Activated CD4-positive, alpha-beta T cell treated with anti-CD3 and anti-CD28 coated beads for 48 hours (primary cell): Measurements from ENCODE around the gene OR4E1.
"Not testable (repeated sequence)": the region's sequence is repeated elsewhere in the genome, so short reads cannot be mapped to it uniquely, and the experiment has no call there.

Experiments used
- DNase-seq: peaks from one replicate; pipeline ENCODE4 v3.0.0-alpha.2; 2020

OR4E1 gene, protein sequence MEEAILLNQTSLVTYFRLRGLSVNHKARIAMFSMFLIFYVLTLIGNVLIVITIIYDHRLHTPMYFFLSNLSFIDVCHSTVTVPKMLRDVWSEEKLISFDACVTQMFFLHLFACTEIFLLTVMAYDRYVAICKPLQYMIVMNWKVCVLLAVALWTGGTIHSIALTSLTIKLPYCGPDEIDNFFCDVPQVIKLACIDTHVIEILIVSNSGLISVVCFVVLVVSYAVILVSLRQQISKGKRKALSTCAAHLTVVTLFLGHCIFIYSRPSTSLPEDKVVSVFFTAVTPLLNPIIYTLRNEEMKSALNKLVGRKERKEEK

DNA sequence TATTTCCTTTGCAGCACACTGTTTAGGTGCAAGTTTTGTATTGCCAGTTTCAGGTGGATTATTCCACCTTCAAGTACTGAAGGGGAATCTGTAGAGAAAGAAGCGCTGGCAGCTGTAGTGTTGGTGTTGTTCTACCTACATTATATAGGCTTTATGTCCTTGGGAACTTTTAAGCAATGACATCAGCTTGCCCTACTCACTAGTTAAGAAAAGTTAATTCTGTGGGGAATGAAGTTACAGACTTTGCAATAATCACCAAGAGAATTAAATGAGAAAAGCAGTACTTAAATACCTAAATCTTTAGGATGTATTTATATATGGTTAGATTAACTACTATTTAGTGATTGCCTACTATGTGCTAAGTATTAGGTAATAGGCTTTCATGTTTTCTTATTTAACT lies at the start of gene OR4E1:
TSS of gene OR4E1 (minus strand) at position 101 of the 400 bp plus-strand sequence. CDS start 2,883 bp downstream, outside the sequence.
- no peak for DNase-seq

DNA sequence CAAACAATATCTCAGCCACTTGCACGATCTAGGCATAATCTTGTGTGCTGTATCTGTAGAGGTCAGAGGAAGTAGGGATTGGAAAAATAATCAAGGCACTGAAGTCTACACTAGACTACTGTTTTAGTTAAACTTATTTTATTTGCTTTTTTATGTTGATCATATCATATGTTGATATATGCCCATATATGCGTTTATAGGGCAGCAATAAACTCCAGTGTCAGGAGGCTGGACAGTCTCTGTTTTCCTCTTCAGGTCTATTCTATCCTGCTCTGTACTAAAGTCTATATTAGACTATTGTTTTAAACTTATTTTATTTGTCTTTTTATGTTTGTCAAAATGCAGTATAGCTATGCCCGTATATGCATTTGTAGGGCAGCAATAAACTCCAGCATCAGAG lies 47.9 kb upstream of the OR4E1 start:
- no peak for DNase-seq

DNA sequence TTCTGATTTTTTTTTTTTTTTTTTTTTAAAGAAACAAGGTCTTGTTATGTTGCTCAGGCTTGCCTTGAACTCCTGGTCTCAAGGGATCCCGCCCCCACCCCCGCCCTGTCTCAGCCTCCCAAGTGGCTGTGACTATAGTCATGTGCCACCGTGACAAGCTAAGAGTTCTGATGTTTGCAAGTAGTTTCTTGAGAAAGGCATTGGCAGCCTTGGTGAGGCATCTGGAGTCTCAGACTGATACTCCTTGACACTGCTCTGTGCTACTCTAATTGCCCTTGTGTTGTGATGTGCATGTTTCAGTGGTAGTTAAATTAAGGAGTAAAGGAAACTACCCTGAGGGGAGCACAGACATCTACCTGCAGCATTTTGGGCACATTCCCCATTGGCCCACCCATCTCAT lies 46.2 kb upstream of the OR4E1 start:
- DNase-seq, result no peak

DNA sequence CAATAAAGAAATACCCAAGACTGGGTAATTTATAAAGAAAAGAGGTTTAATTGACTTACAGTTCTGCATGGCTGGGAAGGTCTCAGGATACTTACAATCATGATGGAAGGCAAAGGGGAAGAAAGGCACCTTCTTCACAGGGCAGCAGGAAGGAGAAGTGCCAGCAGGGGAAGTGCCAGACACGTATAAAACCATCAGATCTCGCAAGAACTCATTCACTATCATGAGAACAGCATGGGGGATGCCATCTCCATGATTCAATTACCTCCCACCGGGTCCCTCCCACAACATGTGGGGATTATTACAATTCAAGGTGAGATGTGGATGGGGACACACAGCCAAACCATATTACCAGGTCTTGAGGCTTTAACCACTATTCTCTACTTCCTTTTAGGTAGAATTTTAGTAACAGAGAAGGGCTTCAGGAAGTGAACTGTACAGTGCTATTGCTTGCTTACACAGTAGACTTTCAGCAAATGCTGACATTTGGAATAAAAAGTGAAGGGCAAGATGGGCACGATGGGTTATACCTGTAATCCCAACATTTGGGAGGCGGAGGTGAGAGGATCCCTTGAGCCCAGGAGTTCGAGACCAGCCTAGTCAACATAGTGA lies 40.8 kb upstream of the OR4E1 start:
- no peak for DNase-seq

DNA sequence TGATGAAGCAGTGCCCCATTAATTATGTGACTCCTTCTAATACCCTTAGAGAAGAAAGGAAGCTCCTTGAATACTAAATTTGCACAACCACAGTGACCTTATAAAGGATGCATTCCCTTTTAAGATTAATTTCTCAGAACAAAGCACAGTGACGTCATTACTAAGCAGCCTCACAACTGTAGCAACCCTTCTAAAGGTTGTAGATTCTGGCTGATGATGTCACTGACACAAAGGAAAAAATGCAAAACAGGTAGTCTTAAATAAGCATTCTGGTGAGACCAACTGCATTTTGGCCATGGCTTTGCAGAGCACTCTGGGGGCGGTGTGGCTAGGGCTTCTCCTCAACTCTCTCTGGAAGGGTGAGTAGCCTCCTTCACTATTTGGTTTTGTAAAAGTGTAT lies 38.4 kb upstream of the OR4E1 start:
- no peak for DNase-seq

DNA sequence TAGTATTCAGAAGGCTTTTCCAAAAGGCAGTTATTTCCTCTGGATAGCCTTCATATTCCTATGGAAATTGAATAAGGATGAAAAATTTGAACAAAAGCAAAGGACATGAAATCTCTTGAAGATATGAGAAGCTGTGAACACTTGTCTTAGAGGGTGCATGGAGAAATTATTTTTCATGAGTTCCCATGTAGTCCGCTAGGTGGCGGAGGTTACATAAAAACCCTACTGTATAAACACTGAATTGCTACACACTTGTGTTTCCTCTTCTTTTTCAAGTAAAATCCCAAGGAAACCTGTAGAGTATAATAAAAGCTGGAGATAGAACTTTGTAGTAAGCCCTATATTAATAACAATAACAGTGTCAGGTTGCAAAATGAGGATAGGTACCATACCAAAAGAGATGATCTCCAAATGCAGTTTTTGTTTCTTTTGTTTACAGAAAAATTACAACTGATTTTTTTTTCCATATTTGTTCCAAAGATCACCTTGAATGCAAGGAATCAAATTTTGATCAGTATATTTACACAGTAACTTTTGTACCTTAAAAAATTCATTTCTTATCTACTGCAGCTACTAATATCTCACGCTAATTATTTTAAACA lies 37.8 kb upstream of the OR4E1 start:
- peak; percentile 27 for DNase-seq

DNA sequence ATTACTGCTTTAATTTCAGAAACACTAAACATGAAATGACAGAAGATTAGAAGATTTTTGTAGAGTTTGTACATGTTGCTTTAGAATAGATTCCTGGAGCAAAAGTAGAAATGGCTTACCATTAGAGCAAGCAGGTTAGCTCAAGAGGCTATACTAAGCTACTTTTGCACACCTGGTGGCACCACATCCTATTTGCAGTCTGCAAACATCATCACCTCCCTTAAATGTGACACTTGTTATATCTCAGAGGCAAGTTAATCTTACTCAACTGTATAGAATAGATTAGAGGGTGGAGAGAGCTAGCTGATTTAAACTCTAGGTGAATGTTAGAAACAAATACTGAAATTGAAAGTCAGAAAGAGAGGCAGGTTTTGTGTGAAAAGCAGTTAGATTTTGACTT lies 30.7 kb upstream of the OR4E1 start:
- no peak for DNase-seq

DNA sequence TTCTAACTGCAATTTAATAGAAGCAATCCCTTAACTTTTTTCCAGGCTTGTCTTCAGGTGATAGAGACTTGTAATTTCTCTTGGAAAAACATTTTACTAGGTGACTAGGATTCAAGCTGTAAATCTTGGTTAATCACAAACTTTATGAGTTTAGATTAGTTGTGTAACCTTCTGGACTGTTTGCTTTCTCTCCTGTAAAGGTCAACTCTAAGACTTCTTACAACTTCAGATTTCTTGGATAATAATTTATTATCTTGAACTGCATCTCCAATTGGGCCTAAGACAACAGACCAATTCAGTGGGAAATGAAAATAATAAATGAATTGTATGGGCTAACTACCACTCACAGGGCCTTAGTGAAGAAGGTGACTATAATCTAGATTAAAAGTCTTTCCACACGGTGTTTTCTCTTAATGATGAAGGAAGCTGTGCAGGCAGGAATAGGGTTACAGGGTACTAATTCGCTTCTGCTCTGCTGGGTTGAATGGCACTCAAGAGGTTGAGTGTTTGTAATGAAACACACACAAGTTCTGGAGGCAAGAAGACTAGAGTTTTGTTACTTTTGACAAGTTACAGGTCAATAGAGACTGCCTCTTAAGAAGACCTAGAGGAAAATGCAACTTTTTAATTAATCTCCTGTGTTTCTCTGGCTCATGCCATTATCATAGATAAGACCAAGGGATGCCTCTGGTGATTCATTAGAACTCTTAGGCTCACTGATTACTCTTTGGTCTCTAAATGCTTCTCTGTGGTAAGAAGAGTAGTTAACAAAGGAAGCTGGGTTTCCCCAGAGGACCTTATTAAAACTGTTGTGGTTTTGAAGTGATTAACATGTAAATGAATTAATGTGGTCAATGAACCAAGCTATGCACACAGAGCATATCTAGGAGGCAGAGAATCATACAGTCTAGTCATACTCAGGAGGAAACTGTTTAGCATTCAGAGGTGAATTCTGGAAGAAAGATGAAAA lies 30.0 kb upstream of the OR4E1 start:
- no peak for DNase-seq

DNA sequence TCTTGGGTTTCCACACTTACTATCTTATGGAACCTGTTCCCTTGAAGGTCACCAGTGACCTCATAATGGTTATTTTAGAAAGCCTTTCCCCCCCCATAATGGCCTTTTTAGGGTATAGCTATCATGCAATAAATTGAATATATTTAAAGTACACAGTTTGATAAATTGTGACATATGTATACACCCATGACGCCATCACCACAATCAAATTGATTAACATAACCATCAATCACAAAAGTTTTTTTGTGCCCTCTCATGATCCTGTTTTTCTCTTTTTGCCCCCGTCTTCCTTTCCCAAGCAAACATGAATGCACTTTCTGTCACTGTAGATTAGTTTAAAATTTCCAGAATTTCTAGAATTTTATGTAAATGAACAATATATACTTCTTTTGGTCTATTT lies 28.7 kb upstream of the OR4E1 start:
- no peak for DNase-seq

DNA sequence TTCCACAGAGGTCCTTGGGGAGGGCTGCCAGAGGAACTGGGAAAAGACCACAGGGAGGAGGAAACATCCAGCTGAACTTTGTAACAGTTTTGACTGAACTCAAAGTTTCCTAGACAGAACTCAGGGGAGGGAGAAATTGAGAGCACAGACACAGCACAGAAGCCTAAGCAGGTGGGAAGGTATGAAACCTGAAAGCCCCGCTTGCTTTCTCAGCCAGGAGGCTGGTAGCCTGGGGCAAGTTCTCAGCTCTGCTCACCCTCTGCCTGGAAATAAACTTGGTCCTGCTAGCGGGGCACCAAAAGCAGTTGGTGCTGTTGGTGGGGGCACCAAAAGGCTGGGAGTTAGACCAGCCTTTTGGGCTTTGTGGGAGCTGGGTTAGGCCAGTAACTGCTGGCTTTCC lies 25.9 kb upstream of the OR4E1 start:
- no peak for DNase-seq

DNA sequence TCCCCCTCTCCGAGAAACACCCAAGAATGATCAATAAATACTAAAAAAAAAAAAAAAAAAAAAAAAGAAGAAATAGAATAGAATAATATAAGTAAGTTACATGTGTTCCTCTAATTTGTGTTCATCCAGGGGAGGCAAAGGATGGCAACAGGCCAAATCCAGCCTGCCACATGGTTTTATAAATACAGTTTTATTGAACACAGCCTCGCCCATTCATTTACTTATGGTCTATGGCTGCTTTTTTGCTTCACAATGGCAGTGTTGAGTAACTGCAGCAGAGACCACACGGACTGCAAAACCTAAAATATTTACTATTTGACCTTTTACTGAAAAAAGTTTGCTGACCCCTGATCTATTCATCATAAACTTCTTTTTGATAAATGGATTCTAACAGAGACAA lies 24.9 kb upstream of the OR4E1 start:
- not testable (repeated sequence) for DNase-seq

DNA sequence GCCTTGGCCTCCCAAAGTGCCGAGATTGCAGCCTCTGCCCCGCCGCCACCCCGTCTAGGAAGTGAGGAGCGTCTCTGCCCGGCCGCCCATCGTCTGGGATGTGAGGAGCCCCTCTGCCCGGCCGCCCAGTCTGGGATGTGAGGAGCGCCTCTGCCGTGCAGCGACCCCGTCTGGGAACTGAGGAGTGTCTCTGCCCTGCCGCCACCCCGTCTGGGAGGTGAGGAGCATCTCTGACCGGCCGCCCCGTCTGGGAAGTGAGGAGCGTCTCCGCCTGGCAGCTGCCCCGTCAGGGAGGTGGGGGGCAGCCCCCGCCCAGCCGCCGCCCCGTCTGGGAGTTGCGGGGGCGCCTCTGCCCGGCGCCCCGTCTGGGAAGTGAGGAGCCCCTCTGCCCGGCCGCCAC lies 24.0 kb upstream of the OR4E1 start:
- not testable (repeated sequence) for DNase-seq

DNA sequence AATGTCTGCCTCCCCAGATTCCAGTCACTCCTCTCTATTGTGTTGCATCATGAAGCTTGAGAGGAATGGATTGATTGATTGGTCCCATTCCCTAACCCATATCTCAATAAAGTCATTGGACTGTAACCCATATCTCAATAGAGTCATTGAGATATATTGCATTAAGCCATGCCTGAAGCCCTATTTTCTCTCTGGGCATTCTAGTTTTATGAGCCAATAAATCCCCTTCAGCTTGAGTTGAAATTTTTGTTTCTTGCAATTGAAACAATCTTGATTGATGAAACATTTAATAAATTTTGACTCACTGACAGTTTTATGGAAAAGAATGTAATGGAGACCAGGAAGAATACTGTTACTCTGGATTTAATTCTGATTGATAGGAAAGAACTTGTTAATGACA lies 20.8 kb upstream of the OR4E1 start:
- DNase-seq, result no peak

DNA sequence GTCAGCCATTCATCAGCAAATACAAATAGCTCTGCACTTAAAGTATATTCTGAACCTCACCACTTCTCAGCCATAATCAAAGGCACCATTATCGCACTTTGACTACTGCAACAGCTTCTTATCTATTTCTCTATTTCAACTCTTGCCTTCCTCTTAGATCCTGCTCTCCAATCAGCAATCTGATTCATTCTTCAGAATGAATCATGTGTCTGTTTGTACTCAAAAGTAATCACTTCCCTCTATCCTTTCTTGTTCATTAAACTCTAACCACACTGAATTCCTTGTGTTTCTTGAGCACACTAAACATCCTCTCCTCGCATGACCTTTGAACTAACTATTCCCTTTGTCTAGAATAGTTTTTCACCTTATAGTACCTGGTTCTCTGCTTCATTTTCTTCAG lies 12.8 kb upstream of the OR4E1 start:
- DNase-seq, result no peak

DNA sequence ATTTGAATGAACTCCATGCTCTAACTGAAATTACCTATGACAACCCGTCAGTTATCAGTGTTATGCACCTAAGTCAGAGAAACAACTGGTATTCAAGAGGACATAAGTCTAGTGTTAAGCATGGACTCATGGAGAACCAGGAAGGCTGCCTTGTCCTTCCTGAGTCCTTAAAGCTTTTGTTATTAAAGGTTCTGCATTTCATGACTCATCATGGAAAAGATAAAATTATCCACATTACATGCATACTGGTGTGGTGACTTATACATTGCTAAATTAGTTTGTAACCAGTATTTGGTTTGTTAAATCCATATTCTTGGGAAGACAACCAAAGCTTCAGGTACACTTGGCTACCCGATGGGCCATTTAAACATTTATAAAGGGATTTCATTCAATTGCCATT lies 6.5 kb upstream of the OR4E1 start:
- no peak for DNase-seq

DNA sequence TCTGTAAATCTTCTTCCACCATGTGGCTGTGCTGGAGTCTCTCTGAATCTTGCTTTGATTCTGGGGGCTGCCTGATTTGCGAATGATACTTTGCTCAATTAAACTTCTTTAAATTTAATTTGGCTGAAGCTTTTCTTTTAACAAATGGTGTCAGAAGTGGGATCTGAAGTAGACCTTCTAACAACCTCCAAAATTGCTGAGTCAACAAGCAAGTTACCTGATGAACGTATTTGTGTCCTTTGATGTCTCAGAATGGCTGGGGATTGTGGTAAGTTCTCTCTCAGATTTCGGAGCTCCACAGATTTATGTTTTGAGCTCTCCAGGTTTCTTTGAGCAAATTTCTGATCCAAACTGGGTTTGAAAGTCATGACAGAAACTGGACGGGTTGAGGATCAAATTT lies 1.9 kb upstream of the OR4E1 start:
- DNase-seq, result no peak

DNA sequence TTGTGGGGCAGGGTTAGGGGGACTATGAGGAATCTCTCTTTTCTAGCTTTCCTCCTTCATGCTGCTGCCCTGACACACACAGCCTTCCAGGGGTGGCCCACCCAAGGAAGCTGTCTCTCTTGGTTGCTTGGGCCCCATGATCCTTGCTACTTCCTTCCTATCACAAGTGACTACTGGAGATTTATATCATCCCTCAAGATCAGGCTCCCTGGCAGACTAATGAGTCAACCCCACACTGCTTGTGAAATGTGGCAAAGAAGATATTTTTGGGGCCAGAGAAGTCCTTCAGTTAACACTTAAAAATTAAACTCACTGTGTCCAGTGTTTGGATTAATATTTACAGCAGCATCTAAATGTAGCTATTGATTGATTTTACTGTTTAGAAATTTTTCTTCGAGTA lies 1.5 kb downstream of the OR4E1 start:
- DNase-seq, result no peak

DNA sequence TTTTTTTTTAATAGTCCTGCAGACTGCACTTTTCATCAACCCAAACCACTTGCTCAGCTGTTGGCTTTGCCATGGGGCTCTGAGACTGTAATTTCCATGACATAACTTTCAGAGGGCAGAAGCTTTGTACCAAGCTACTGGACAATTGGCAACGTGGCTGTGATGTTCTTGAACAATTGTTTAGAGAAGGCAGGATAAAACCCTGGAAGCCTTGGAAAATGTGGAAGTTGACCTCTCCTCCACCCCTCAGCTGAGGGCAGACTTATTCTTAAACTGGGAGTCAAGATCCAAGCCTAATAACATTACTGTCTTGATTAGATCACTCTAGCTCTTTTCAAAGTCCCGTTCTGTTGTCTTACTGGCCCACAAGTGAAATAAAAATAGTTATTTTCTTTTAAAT lies 2.2 kb downstream of the OR4E1 start:
- DNase-seq, result no peak

DNA sequence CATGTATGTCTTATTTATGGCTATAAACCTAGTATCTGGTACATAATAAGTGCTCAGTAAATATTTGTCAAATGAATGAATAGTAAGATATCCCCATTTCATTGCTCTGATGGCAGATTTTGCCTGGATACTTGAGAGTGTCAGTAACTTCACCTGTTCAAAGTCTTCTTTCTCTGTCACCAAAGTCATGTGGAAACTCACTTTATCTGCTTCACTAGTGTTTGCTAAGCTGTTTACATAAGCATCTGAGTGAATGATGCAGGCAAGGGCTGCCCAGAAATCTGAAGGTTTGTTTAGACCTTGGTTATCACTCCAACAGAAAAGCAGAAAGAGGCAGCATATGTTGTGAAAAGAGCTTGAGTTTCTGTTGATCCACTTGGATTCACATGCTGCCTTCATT lies 4.3 kb downstream of the OR4E1 start:
- no peak for DNase-seq

DNA sequence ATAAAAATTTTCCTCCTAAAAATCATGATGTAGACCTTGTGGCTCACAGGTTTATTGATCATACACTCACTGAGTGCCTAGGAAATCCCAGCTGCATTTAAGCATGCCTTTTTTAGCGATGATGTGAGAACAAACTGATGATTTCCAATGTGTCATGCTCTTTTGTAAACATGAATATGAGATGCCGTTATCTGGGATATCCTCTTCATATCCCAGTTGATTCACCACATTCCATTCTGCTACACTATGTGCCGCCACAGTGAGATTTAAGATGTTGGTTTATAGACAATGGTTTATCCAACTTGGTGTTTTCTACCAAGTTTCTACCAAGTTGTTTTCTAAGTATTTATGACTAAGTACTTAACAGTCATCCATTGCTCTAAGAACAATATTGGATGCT lies 5.2 kb downstream of the OR4E1 start:
- DNase-seq, result no peak

DNA sequence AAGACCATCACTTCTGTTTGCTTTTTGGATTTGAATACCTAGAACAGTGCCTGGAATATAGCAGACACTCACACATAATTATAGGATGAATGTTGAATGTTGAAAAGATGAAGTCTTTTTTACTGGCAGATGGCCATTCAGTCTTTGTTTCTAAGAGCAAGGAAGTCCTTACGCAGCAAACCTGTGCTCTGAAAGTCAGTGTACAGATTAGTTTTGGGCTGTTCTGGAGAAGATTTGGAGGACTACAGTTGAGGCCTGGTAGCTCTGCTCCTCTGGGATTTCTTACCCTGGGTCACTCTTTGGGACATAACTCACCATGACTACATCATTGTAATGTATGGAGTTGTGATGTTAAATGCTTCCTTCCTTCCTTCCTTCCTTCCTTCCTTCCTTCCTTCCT lies 16.6 kb downstream of the OR4E1 start:
- DNase-seq, result no peak

DNA sequence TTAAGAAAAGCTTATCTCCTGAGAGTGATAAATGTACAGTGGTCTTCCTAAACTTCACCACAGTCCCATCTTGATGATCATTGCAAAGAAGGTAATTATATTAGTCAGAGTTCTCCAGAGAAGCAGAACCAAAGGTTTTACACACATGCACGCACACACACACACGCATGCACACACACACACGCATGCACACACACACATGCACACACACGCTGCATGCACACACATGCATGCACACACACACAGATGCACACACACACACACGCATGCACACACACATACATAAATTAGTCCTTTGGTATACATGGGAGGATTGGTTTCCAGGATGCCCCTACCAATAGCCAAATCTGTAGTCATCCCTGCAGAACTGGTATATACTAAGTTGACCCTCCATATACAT lies 19.4 kb downstream of the OR4E1 start:
- no peak for DNase-seq

DNA sequence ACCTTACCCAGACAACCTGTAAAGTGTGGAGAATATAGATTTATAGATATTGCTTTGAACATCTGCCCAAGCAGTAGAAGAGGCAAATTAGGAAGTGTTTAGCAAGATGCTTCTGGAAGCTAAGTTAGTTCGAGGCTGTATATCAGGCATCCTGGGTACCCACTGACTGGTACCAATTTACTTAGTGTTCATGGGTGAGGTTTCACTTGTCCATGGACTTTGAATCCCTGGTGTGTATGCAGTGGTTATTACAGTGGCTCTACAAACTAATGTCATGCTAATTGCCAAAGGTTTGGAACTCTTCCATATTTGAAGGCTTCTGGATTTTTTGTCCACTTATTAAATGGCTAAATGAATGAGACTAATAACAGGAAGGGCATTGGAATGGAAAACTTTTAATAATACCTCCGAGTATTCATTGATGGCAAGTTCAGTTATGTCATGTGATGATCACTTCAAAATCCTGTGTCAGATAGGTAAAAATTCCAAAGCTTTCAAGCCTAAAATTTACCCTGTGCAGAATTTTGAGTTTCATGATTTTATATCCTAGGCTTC lies 20.2 kb downstream of the OR4E1 start, which contains the start of gene OR4E2:
TSS of gene OR4E2 (plus strand) at position 505 of the 555 bp plus-strand sequence. CDS start 11,248 bp downstream, outside the sequence.
- no peak for DNase-seq
